Inflammatory macrophage treated with lipopolysaccharide for 4 hours (primary cell): ENCODE measurements around the gene AOX1.
"Not testable (repeated sequence)": the region's sequence is repeated elsewhere in the genome, so short reads cannot be mapped to it uniquely, and the experiment has no call there.

Experiments used
- DNase-seq: peaks from one replicate; pipeline ENCODE4 v3.0.0-alpha.2; 2020

Gene AOX1

GRCh38 chr2:200631287-200631686, 45.5 kb downstream of the AOX1 start:
- DNase-seq = no peak

GRCh38 chr2:200634231-200634964, 48.6 kb downstream of the AOX1 start:
- DNase-seq = no peak

GRCh38 chr2:200635251-200635650, 49.4 kb downstream of the AOX1 start:
- peak; percentile 85 for DNase-seq

GRCh38 chr2:200637901-200638300, 52.1 kb downstream of the AOX1 start:
- no peak for DNase-seq

- DNase-seq = no peak
Measured at GRCh38 chr2:200640176-200640575, 54.4 kb downstream of the AOX1 start.

DNA sequence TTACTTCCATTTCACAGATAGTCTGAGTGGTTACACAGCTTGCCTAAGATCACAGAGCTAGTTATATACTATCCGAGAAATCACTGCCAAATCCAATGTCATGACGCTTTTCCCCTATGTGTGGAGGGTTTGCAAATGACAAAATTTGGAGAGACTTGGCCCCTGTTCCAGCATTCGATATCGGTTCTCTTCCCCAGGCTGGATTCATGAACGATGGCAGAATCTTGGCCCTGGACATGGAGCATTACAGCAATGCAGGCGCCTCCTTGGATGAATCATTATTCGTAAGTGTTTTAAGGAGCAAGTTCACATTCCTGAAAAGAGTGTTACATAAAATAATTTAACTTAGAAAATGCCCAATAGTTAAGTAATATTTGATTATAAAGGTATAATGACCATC, 55.1 kb downstream of the AOX1 start:
- DNase-seq = no peak

GRCh38 chr2:200648518-200649281, 62.9 kb downstream of the AOX1 start:
- not testable (repeated sequence) for DNase-seq

GRCh38 chr2:200649724-200650123, 63.9 kb downstream of the AOX1 start:
- DNase-seq = no peak

DNA sequence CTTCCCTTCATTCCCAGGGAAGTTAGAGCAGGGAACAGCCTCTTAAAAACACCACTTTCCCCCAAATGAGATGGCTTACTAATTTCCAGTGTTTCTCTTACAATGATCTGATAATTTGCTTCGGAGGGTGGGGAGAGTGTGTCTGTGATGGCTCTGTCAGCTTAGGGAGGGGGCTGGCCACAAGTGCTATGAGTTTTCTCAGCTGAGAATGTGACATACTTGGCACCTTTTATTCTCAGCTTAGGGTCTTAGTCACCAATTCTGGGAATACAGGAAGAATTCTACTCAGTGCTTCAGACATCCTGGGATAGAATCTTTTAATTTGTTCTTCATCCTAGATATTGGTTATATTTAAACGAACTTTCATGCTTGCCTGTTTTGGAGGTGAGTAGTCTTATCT, 64.4 kb downstream of the AOX1 start:
- DNase-seq = no peak

- DNase-seq = no peak
Measured at GRCh38 chr2:200652158-200652557, 66.3 kb downstream of the AOX1 start.

GRCh38 chr2:200653021-200653420, 67.2 kb downstream of the AOX1 start:
- DNase-seq = no peak

GRCh38 chr2:200654823-200655222, 69.0 kb downstream of the AOX1 start:
- DNase-seq = no peak

DNA sequence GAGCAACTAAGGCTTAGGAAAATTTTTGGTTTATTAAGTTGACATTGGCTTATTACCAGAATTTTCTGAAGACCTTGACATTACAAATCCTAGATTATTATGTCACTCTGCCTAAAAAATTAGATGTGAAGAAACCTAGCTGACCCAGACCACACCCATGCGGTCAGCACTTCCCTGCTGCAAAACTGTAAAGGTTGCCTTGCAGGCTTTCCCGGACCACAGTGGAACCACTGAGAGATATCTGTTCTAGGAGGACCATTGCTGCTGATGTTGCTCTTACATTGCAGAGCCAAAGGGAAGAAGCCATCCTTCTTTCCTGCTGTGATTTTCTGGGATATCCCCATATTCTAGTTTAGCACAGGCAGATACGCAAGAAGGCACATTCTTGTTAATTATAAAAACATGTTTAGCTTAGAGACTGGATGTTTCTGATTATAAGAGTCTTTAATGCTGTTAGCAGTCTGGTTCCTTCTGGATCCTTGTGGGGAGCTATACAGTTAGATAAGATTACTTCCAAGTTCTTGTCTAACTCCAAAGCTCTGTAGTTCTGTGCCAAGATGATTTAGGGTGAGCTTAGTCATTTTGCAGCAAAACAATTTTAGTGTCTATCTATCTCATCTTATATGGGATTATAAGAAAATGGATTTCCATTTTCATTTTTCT, 70.2 kb downstream of the AOX1 start:
- peak; percentile 10 for DNase-seq

DNA sequence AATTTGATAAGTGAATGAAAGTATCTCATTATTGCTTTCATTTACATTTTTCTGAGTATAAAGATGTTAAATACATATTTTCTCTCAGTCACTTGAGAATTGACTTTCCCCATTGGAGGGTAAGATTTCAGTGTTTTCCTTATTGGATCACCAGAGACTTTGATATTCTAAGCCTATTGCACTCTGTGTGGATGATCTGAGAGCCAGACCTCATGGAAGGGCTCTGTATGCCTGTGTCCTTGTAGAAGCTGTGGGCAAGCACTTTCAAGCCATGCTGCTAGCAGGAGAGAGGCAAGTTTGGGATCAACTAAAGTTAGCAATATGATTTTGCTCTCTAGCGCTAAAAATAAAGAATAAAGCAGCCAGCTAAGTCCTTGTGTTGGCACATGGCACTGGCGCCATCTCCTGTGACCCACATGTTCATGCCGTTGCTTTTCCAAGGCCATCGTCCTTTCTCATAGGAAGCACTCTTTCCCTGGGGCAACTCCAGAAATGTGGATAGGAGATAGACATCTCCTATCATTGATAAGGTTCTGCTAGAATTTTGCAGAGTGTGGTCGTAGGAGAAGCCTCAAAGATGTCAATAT, 72.6 kb downstream of the AOX1 start:
- no peak for DNase-seq

GRCh38 chr2:200659410-200659809, 73.6 kb downstream of the AOX1 start:
- no peak for DNase-seq

DNA sequence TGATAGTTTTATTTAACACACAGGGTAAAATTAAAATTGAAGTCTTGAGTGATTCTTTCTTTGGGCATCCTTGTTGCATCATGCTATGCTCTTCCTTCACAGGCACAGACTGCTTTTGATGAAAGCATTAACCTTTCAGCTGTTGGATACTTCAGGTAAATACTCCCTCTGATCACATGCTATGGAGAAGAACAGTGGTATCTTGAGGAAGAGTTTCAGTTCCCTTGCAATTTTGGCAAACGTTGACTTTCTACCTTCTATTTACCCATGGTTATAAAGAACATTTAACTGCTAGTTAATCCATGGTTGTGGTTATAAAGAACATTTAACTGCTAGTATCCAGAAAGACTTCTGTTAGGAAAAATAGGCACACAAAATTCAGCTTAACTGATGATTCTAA, 75.7 kb downstream of the AOX1 start:
- DNase-seq = no peak

DNA sequence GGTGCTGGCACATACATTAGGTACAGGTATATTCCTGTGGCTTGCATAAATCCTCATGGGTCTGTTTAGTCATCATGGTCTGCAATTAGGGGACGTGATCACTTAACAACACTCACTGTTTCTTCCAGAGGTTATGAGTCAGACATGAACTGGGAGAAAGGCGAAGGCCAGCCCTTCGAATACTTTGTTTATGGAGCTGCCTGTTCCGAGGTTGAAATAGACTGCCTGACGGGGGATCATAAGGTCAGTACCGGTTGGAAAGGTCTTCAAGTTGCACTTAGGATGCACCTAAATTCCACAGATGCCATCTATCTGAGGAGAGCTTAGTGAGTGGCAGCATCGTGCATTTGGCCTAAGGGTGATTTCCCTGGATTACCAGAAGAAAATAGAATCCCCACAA, 76.9 kb downstream of the AOX1 start:
- no peak for DNase-seq

DNA sequence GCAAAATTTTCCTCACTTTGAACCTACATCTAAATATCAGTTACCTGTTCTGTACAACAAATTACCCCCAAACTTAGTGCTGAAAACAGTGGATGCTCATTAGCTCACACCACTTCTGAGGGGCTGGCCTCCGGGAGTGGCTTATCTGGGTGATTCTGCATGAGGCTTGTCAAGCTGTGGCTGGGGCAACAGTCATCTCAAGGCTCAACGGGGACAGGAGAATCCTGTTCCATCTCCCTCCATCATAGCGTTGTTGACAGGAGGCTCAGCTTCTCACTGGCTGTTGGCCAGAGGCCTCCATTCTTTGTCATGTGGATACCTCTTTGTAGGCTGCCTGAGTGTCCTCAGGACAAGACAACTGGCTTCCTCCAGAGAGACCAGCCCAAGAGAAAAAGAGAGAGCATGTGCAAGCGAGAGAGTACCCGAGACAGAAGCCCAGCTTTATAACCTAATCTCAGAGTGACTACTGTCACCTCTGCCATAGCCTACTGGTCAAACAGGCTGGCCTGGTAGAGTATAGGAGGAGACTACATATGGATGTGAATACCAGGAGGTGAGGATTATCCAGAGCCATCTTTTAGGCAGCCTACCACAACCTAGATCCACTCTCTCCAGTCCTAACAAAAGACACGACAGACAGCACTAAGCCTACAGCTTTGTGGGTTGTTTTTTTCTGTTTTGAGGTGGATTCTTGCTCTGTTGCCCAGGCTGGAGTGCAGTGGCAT, 79.1 kb downstream of the AOX1 start:
- DNase-seq = no peak

GRCh38 chr2:200665626-200666453, 80.0 kb downstream of the AOX1 start:
- no peak for DNase-seq

GRCh38 chr2:200667413-200667812, 81.6 kb downstream of the AOX1 start:
- no peak for DNase-seq

DNA sequence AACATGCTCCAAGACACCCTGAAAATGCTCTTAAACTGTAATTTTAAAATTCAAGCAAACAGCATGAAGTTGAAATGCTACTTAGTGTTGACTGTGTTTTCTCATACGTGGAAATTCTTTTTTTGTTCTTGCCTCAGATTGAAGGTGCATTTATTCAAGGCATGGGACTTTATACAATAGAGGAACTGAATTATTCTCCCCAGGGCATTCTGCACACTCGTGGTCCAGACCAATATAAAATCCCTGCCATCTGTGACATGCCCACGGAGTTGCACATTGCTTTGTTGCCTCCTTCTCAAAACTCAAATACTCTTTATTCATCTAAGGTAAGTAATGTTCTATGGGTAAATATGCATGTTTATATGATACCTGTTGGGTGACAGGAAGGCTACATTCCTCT, 82.7 kb downstream of the AOX1 start:
- no peak for DNase-seq

- DNase-seq = no peak
Measured at GRCh38 chr2:200669308-200669707, 83.5 kb downstream of the AOX1 start.
